ENCODE measurements around the gene AOPEP.

AOPEP gene

DNA sequence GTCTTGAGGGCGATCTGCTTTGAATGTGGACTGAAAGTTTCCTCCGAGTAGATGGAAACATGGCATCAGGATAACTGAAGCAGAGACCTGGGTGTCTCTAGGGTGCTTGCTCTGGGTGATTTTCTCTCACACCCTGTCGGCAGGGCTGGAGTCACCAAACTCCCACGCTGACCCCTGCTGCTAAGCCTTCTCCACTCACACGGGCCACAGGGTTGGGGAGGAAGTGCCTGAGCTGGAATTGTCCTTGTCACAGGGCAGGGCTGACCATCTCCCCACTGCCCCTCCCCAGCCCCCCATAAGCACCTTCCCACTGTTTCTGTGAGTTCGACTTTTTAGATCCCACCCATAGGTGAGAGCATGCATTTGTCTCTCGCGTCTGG lies 378.1 kb downstream of the AOPEP start:
- Histone ChIP-seq H3K79me2 (ENCODE audit: insufficient read depth, low read length) (no peaks in the 10 kb centered on the region), H3K9me3 (ENCODE audit: insufficient read depth, low read length) (no peaks in the 10 kb centered on the region), H3K9me2 (replicated peaks; ENCODE audit: insufficient read depth, low read length) (no peaks in the 10 kb centered on the region), H3K4me3 (ENCODE audit: insufficient read depth, low read length, poor library complexity, severe bottlenecking) (no peak overlapping the region), H3K4me2 (ENCODE audit: low read depth, low read length, poor library complexity, severe bottlenecking) (no peak overlapping the region), H4K20me1 (ENCODE audit: low read depth, low read length) (no peaks in the 10 kb centered on the region), H3F3A (ENCODE audit: insufficient read depth) (no peaks in the 10 kb centered on the region), H3K27me3 (ENCODE audit: low read length) (no peaks in the 10 kb centered on the region), H3K27ac (ENCODE audit: low read depth, low read length) (no peak overlapping the region), H2AFZ (ENCODE audit: low read depth, low read length, severe bottlenecking) (no peak overlapping the region), H3K36me3 (ENCODE audit: low read length) (no peaks in the 10 kb centered on the region), H3K9ac (ENCODE audit: low read length) (no peak overlapping the region)
- TF ChIP-seq EZH2phosphoT487 (conservative IDR thresholded peaks at IDR 0.05; ENCODE audit: low read length) (no peak), CTCF (IDR thresholded peaks at IDR 0.05; ENCODE audit: insufficient read depth, low read length, poor library complexity, severe bottlenecking) (no peak)

GRCh38 chr9:95104980-95105379 lies 378.5 kb downstream of the AOPEP start:
- no peaks in the 10 kb centered on the region for H3K36me3 ChIP-seq (ENCODE audit: low read length)

DNA sequence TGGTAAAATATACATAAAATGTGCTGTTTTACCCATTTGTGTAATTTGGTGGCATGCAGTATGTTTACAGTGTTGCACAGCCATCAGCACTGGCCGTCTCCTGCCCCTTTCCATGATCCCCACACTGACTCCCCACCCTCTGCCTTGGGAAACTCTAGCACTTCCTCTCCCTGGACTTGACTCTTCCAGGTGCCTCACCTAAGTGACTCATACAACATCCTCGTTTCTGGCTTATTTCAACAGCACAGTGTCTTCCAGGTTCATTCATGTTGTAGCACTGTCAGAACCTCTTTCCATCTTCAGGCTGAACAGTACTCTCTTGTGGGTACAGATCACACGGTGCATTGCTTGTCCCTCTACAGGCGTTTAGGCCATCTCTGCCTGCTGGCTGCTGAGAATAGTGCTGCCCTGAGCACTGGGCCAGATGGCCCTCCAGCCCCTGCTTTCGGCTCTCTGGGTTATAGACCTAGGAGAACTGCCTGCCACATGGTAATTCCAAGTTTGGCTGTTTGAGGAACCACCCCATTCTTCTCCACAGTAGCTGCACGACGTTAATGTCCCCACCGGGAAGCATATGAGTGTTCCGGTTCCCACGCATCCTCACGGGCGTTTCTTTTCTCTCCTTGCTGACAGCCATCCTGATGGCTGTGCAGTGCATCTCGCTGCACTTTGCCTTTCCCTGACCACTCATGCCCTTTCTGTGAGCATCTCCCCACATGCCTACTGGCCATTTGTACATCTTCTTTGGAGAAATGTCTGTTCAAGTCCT lies 379.2 kb downstream of the AOPEP start:
- Histone ChIP-seq H3K36me3 (ENCODE audit: low read length) (no peaks in the 10 kb centered on the region), H3K4me2 (ENCODE audit: low read depth, low read length, poor library complexity, severe bottlenecking) (no peak overlapping the region), H3K27me3 (ENCODE audit: low read length) (no peaks in the 10 kb centered on the region), H3K79me2 (ENCODE audit: insufficient read depth, low read length) (no peaks in the 10 kb centered on the region), H3K9ac (ENCODE audit: low read length) (no peak overlapping the region), H4K20me1 (ENCODE audit: low read depth, low read length) (no peaks in the 10 kb centered on the region), H3F3A (ENCODE audit: insufficient read depth) (no peaks in the 10 kb centered on the region), H3K27ac (ENCODE audit: low read depth, low read length) (no peak overlapping the region), H3K9me2 (replicated peaks; ENCODE audit: insufficient read depth, low read length) (no peaks in the 10 kb centered on the region), H3K9me3 (ENCODE audit: insufficient read depth, low read length) (no peaks in the 10 kb centered on the region), H3K4me3 (ENCODE audit: insufficient read depth, low read length, poor library complexity, severe bottlenecking) (no peak overlapping the region), H2AFZ (ENCODE audit: low read depth, low read length, severe bottlenecking) (no peak overlapping the region)
- TF ChIP-seq EZH2phosphoT487 (conservative IDR thresholded peaks at IDR 0.05; ENCODE audit: low read length), result no peak

More at GRCh38 chr9:95104980-95105379, 378.5 kb downstream of the AOPEP start:
- Histone ChIP-seq H4K20me1 (ENCODE audit: low read depth, low read length) (no peaks in the 10 kb centered on the region), H3K79me2 (ENCODE audit: insufficient read depth, low read length) (no peaks in the 10 kb centered on the region), H3F3A (ENCODE audit: insufficient read depth) (no peaks in the 10 kb centered on the region), H3K9me3 (ENCODE audit: insufficient read depth, low read length) (no peaks in the 10 kb centered on the region), H3K9ac (ENCODE audit: low read length) (no peak overlapping the region), H3K4me3 (ENCODE audit: insufficient read depth, low read length, poor library complexity, severe bottlenecking) (no peak overlapping the region), H3K9me2 (replicated peaks; ENCODE audit: insufficient read depth, low read length) (no peaks in the 10 kb centered on the region), H3K27me3 (ENCODE audit: low read length) (no peaks in the 10 kb centered on the region), H2AFZ (ENCODE audit: low read depth, low read length, severe bottlenecking) (no peak overlapping the region), H3K4me2 (ENCODE audit: low read depth, low read length, poor library complexity, severe bottlenecking) (no peak overlapping the region), H3K27ac (ENCODE audit: low read depth, low read length) (no peak overlapping the region)
- no peak for TF ChIP-seq EZH2phosphoT487 (conservative IDR thresholded peaks at IDR 0.05; ENCODE audit: low read length)
- TF ChIP-seq CTCF (IDR thresholded peaks at IDR 0.05; ENCODE audit: insufficient read depth, low read length, poor library complexity, severe bottlenecking), result no peak

DNA sequence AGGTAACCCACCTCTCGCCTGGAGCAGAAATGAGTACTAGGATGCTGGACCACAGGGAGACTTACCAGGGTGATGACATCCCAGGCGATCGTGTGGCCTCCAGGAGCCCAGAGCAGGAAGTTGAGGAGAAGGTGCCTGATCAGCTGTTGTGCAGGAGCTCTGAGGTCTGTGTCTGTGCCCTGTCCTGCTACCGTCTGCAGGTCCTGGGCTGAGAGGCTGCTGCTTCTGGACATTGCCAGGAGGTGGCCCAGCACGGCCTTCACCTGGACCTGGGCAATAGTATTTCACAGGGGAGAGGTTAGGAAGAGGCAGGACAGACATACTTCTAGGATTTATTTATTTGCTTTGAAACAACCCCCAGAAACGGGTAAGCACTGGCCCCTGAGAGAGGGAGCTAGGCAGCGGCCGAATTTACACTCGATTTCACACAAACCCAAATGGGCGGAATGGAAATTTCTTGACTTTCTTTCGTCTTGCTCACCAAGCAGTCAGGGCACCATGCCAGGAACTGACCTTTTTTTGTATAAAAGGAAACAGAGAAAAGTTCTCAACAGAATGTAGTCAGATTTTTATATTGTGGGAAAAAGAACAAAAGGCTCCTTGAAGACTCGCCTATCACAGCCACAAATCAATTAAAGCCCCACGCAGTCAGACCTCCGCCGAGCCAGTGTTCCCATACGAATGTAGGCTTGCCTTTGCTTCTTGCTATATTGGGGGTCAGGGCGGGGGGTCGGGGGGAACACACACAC lies 380.7 kb downstream of the AOPEP start:
- Histone ChIP-seq H2AFZ (ENCODE audit: low read depth, low read length, severe bottlenecking) (no peak overlapping the region), H3F3A (ENCODE audit: insufficient read depth) (no peaks in the 10 kb centered on the region), H3K9ac (ENCODE audit: low read length) (no peak overlapping the region), H3K36me3 (ENCODE audit: low read length) (no peaks in the 10 kb centered on the region), H3K79me2 (ENCODE audit: insufficient read depth, low read length) (no peaks in the 10 kb centered on the region), H3K9me2 (replicated peaks; ENCODE audit: insufficient read depth, low read length) (no peaks in the 10 kb centered on the region), H3K27me3 (ENCODE audit: low read length) (no peaks in the 10 kb centered on the region), H3K27ac (ENCODE audit: low read depth, low read length) (no peak overlapping the region), H3K4me2 (ENCODE audit: low read depth, low read length, poor library complexity, severe bottlenecking) (no peak overlapping the region), H3K4me3 (ENCODE audit: insufficient read depth, low read length, poor library complexity, severe bottlenecking) (no peak overlapping the region), H4K20me1 (ENCODE audit: low read depth, low read length) (no peaks in the 10 kb centered on the region), H3K9me3 (ENCODE audit: insufficient read depth, low read length) (no peaks in the 10 kb centered on the region)
- TF ChIP-seq CTCF (IDR thresholded peaks at IDR 0.05; ENCODE audit: insufficient read depth, low read length, poor library complexity, severe bottlenecking) (no peak), EZH2phosphoT487 (conservative IDR thresholded peaks at IDR 0.05; ENCODE audit: low read length) (no peak)

Measured in SU-DHL-6 (cell line).